Sigmoid colon (tissue), 3 donors: Measurements from ENCODE around the gene NDFIP1.

Experiments used
- CTCF ChIP-seq, 4 experiments: fragments of 450-650 bp in 3 of 4; fragments of 200-600 bp in 1 of 4; IDR thresholded peaks; one replicate each; pipeline ENCODE4 v1.5.1; 2016 to 2019; ENCODE audit warnings: antibody characterized with exemption in 4 of 4, mild to moderate bottlenecking in 3 of 4, moderate library complexity in 2 of 4
- POLR2A ChIP-seq, 2 donors: fragments of 450-650 bp; IDR thresholded peaks; one replicate each; pipeline ENCODE4 v1.6.1; 2016; ENCODE audit warnings: antibody characterized with exemption in 2 of 2, mild to moderate bottlenecking in 2 of 2, moderate library complexity in 2 of 2

GRCh38 chr5:142073362-142073988, 35.1 kb upstream of the NDFIP1 start:
- TF ChIP-seq POLR2A (IDR thresholded peaks at IDR 0.05) (no peak), CTCF (IDR thresholded peaks at IDR 0.05) (no peak)
